Astrocyte (in vitro differentiated cells and primary cell): ENCODE measurements around the gene C20orf204. TPM values are rescaled to one million over a fixed set of nuclear protein-coding genes. Genes with fewer than 3 reads are reported as not detected.

Experiments
- DNase-seq: peaks from one replicate; pipeline ENCODE4 v3.0.0-alpha.2; 2010; ENCODE audit warnings: low read depth
- FAIRE-seq: peaks from 2 replicates; lab custom pipeline; 2011; peaks lifted over from hg19 to GRCh38; lab: Jason Lieb, UNC
- H2AFZ ChIP-seq: 2 replicates; pipeline ENCODE4 v1.6.0; 2012; ENCODE audit warnings: low read depth, low read length, inconsistent platforms
- H3K27ac ChIP-seq: 2 replicates; pipeline ENCODE4 v1.5.1; 2011; ENCODE audit warnings: low read depth, low read length, inconsistent platforms
- H3K27me3 ChIP-seq: 2 replicates; pipeline ENCODE4 v1.6.0; 2011; ENCODE audit warnings: low read length, inconsistent platforms; ENCODE audit not compliant: insufficient read depth
- H3K36me3 ChIP-seq: 2 replicates; pipeline ENCODE4 v1.5.1; 2011; ENCODE audit warnings: low read length, inconsistent platforms; ENCODE audit not compliant: insufficient read depth
- H3K4me1 ChIP-seq: 2 replicates; pipeline ENCODE4 v1.5.1; 2011; ENCODE audit warnings: low read length, inconsistent platforms; ENCODE audit not compliant: insufficient read depth
- H3K4me2 ChIP-seq: 2 replicates; pipeline ENCODE4 v1.6.0; 2012; ENCODE audit warnings: low read length, inconsistent platforms
- H3K4me3 ChIP-seq: 2 replicates; pipeline ENCODE4 v1.5.1; 2011; ENCODE audit warnings: low read depth, mild to moderate bottlenecking, low read length, inconsistent platforms; ENCODE audit not compliant: insufficient read depth
- H3K79me2 ChIP-seq: 2 replicates; pipeline ENCODE4 v1.6.0; 2012; ENCODE audit warnings: mild to moderate bottlenecking, low read length, inconsistent platforms; ENCODE audit not compliant: insufficient read depth
- H3K9ac ChIP-seq: 2 replicates; pipeline ENCODE4 v1.6.0; 2012; ENCODE audit warnings: mild to moderate bottlenecking, low read length, inconsistent platforms
- H3K9me3 ChIP-seq: 2 replicates; pipeline ENCODE4 v1.5.1; 2012; ENCODE audit warnings: low read depth, mild to moderate bottlenecking, low read length, inconsistent platforms; ENCODE audit not compliant: insufficient read depth
- H4K20me1 ChIP-seq: 2 replicates; pipeline ENCODE4 v1.6.0; 2012; ENCODE audit warnings: low read length, inconsistent platforms; ENCODE audit not compliant: insufficient read depth
- H3K27ac Mint-ChIP-seq: one replicate; pipeline ENCODE4 v1.8.0; 2021; ENCODE audit warnings: mild to moderate bottlenecking, mixed read lengths; ENCODE audit not compliant: unreplicated experiment
- H3K27me3 Mint-ChIP-seq: one replicate; pipeline ENCODE4 v1.8.0; 2021; ENCODE audit warnings: low read depth, mixed read lengths; ENCODE audit not compliant: unreplicated experiment
- H3K36me3 Mint-ChIP-seq: one replicate; pipeline ENCODE4 v1.8.0; 2021; ENCODE audit warnings: low read depth, mixed read lengths; ENCODE audit not compliant: unreplicated experiment
- H3K4me1 Mint-ChIP-seq: one replicate; pipeline ENCODE4 v1.8.0; 2021; ENCODE audit warnings: low read depth, mixed read lengths; ENCODE audit not compliant: unreplicated experiment
- H3K4me3 Mint-ChIP-seq: one replicate; pipeline ENCODE4 v1.8.0; 2021; ENCODE audit warnings: mild to moderate bottlenecking, moderate library complexity, mixed read lengths; ENCODE audit not compliant: unreplicated experiment
- H3K9me3 Mint-ChIP-seq: one replicate; pipeline ENCODE4 v1.8.0; 2021; ENCODE audit warnings: mild to moderate bottlenecking, mixed read lengths; ENCODE audit not compliant: unreplicated experiment
- CTCF ChIP-seq: IDR thresholded peaks from 2 replicates; pipeline ENCODE4 v1.5.1; 2011; ENCODE audit warnings: low read depth, mild to moderate bottlenecking, inconsistent platforms, low read length, moderate library complexity; ENCODE audit not compliant: insufficient read depth
- EZH2 ChIP-seq: IDR thresholded peaks from 2 replicates; pipeline ENCODE4 v1.6.1; 2012; ENCODE audit warnings: mild to moderate bottlenecking, low read length, inconsistent platforms; ENCODE audit not compliant: insufficient read depth
- total RNA-seq: library from RNA; stranded (reverse); gene quantifications from 2 replicates; pipeline ENCODE4 v1.2.1, GENCODE V29; 2021

The C20orf204 gene
- total RNA-seq, 1 donor from 2014 or later = 0.75 TPM

GRCh38 chr20:64070244-64070993, 34.4 kb downstream of the C20orf204 start:
- no peak for FAIRE-seq
- Histone ChIP-seq H2AFZ (no peak overlapping the region), H3K9me3 (no peaks in the 10 kb centered on the region), H3K27ac (no peak overlapping the region), H3K4me1 (peaks cover 11% of the 10 kb centered on the region), H4K20me1 (peaks cover 17% of the 10 kb centered on the region), H3K9ac (no peak overlapping the region), H3K4me2 (no peak overlapping the region), H3K4me3 (no peak overlapping the region), H3K27me3 (no peaks in the 10 kb centered on the region), H3K79me2 (no peaks in the 10 kb centered on the region), H3K36me3 (no peaks in the 10 kb centered on the region)
- H3K36me3 Mint-ChIP-seq = peaks cover 4% of the 10 kb centered on the region
- no peaks in the 10 kb centered on the region for H3K9me3 Mint-ChIP-seq
- TF ChIP-seq CTCF (no peak), EZH2 (no peak)
- H3K27me3 Mint-ChIP-seq = no peaks in the 10 kb centered on the region
- H3K27ac Mint-ChIP-seq = no peak overlapping the region
- no peak overlapping the region for H3K4me3 Mint-ChIP-seq
- DNase-seq = no peak
- H3K4me1 Mint-ChIP-seq = peaks cover 8% of the 10 kb centered on the region

- Histone ChIP-seq H3K9ac (no peak overlapping the region), H3K27ac (no peak overlapping the region), H4K20me1 (peaks cover 8% of the 10 kb centered on the region), H3K4me3 (no peak overlapping the region), H3K27me3 (no peaks in the 10 kb centered on the region), H3K9me3 (no peaks in the 10 kb centered on the region), H3K79me2 (no peaks in the 10 kb centered on the region), H3K4me2 (no peak overlapping the region), H2AFZ (no peak overlapping the region), H3K4me1 (no peaks in the 10 kb centered on the region), H3K36me3 (no peaks in the 10 kb centered on the region)
- Mint-ChIP-seq H3K36me3 (peaks cover 3% of the 10 kb centered on the region), H3K27ac (peak overlapping the region; percentile 34), H3K4me3 (no peak overlapping the region), H3K9me3 (no peaks in the 10 kb centered on the region), H3K27me3 (no peaks in the 10 kb centered on the region), H3K4me1 (no peaks in the 10 kb centered on the region)
- FAIRE-seq (no peak), DNase-seq (no peak)
- TF ChIP-seq CTCF (no peak), EZH2 (no peak)
Measured at GRCh38 chr20:64071341-64072332, 35.7 kb downstream of the C20orf204 start.
